Peyer's patch (tissue), 4 donors: ENCODE measurements around the gene OTOP3.

ENCODE experiments used
- POLR2A ChIP-seq, 2 donors: fragments of 450-650 bp; IDR thresholded peaks; one replicate each; pipeline ENCODE4 v1.5.1; 2017; ENCODE audit warnings: antibody characterized with exemption in 2 of 2, mild to moderate bottlenecking in 2 of 2, moderate library complexity in 2 of 2
- TF ChIP-seq, protein P1 (sequence below), 6 experiments: fragments of 450-650 bp in 4 of 6; fragments of 200-600 bp in 2 of 6; sonication (generic) in 1 of 6; IDR thresholded peaks; one replicate each; pipeline ENCODE4 v1.5.1; 2017 to 2019; ENCODE audit warnings: antibody characterized with exemption in 6 of 6, mild to moderate bottlenecking in 3 of 6, moderate library complexity in 1 of 6

DNA sequence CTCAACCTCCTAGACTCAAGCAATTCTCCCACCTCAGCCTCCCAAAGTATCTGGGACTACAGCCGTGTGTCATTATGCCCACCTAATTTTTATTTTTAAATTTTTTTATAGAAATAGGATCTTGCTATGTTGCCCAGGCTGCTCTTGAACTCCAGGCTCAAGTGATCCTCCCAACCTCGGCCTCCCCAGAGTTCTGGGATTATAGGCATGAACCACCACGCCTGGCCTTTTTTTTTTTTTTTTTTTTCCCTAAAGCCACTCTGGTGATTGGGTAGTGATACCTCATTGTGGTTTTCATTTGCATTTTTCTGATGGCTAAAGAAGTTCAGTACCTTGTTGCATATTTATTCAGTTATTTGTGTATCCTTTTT lies 50.5 kb downstream of the OTOP3 start:
- TF ChIP-seq, protein P1, sequence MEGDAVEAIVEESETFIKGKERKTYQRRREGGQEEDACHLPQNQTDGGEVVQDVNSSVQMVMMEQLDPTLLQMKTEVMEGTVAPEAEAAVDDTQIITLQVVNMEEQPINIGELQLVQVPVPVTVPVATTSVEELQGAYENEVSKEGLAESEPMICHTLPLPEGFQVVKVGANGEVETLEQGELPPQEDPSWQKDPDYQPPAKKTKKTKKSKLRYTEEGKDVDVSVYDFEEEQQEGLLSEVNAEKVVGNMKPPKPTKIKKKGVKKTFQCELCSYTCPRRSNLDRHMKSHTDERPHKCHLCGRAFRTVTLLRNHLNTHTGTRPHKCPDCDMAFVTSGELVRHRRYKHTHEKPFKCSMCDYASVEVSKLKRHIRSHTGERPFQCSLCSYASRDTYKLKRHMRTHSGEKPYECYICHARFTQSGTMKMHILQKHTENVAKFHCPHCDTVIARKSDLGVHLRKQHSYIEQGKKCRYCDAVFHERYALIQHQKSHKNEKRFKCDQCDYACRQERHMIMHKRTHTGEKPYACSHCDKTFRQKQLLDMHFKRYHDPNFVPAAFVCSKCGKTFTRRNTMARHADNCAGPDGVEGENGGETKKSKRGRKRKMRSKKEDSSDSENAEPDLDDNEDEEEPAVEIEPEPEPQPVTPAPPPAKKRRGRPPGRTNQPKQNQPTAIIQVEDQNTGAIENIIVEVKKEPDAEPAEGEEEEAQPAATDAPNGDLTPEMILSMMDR (IDR thresholded peaks at IDR 0.05), result no peak
- TF ChIP-seq POLR2A (IDR thresholded peaks at IDR 0.05), result no peak
